Esophagus squamous epithelium (tissue), 4 donors: ENCODE data around the gene FMNL1.

Experiments
- CTCF ChIP-seq, 6 experiments: fragments of 450-650 bp in 4 of 6; fragments of 200-600 bp in 2 of 6; sonication (generic) in 2 of 6; IDR thresholded peaks; one replicate each; pipeline ENCODE4 v1.5.1; 2016 to 2019; ENCODE audit warnings: antibody characterized with exemption in 6 of 6, mild to moderate bottlenecking in 4 of 6, moderate library complexity in 4 of 6
- POLR2A ChIP-seq, 4 donors: fragments of 450-650 bp; IDR thresholded peaks; one replicate each; pipeline ENCODE4 v1.6.1; 2017; ENCODE audit warnings: antibody characterized with exemption in 4 of 4, mild to moderate bottlenecking in 4 of 4, moderate library complexity in 3 of 4

GRCh38 chr17:45293413-45294211 is 71.9 kb downstream of the FMNL1 start:
- no peak for TF ChIP-seq CTCF (IDR thresholded peaks at IDR 0.05)
- no peak for TF ChIP-seq POLR2A (IDR thresholded peaks at IDR 0.05)
